Measurements from ENCODE around the gene KCNMB4. TPM values are rescaled to one million over a fixed set of nuclear protein-coding genes. Genes with fewer than 3 reads are reported as not detected.

KCNMB4 gene
- total and polyA plus RNA-seq, 9 donors: 8.2 to 30.3 (median 13.6) TPM

DNA sequence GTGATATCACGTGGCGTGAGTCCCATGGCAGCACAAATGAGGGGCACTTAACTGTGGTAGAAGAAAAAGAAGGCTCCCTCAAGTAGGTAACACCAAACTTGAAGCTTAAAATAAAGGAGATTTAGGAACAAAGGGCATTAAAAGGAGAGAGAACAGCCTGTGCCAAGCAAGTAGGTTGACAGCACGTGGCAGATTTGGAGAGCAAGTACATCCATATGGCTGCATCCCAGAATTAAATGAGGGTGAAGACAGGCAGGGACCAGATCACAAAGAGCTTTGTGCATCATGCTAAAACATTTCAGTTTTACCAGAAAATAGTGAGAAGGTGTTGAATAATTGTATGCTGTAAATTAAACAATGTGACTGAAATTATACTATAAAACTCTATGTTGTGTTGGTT lies 32.8 kb downstream of the KCNMB4 start:
- H3K4me1 ChIP-seq (ENCODE audit: control insufficient read depth, insufficient read depth, low read length): no peaks in the 10 kb centered on the region
- no peak overlapping the region for H3K4me3 ChIP-seq (ENCODE audit: low read length)
- no peaks in the 10 kb centered on the region for H3K27me3 ChIP-seq (ENCODE audit: control insufficient read depth, insufficient read depth, low read length)
- WGBS (ENCODE audit: insufficient coverage): 93% methylated on average over 3 of the region's 3 CpGs
- peaks cover 12% of the 10 kb centered on the region for H3K36me3 ChIP-seq (ENCODE audit: control insufficient read depth, insufficient read depth, low read length)
- H3K27ac ChIP-seq (ENCODE audit: low read length): no peak overlapping the region
- H3K9me3 ChIP-seq (replicated peaks; ENCODE audit: control insufficient read depth, low read depth, low read length): no peaks in the 10 kb centered on the region
- DNase-seq: no peak

DNA sequence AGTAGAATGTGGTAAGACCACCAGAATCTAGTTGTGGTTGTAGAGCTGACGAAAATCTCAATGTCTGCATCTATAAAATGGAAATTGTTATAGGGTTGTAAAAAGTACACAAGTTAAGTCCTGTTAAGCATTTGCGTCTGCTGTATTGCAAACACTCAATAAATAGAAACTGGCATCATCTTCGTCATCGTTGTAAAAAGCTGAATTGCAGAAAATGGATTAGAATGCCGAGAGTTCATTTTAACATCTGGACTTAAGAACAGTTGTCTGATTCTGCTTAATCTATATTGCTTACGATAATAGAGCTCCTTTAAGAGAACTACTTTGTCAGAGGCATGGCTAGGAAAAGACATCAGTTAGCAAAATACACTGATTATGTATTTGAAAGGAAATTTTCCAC lies 33.2 kb downstream of the KCNMB4 start:
- Histone ChIP-seq H3K4me3 (ENCODE audit: low read length) (no peak overlapping the region), H3K9me3 (replicated peaks; ENCODE audit: control insufficient read depth, low read depth, low read length) (no peaks in the 10 kb centered on the region), H3K36me3 (ENCODE audit: control insufficient read depth, insufficient read depth, low read length) (peaks cover 12% of the 10 kb centered on the region), H3K4me1 (ENCODE audit: control insufficient read depth, insufficient read depth, low read length) (no peaks in the 10 kb centered on the region), H3K27ac (ENCODE audit: low read length) (no peak overlapping the region), H3K27me3 (ENCODE audit: control insufficient read depth, insufficient read depth, low read length) (no peaks in the 10 kb centered on the region)
- no CpG with 5 or more reads among the region's 6 CpGs for WGBS (ENCODE audit: insufficient coverage)
- peak; percentile 7 for DNase-seq

DNA sequence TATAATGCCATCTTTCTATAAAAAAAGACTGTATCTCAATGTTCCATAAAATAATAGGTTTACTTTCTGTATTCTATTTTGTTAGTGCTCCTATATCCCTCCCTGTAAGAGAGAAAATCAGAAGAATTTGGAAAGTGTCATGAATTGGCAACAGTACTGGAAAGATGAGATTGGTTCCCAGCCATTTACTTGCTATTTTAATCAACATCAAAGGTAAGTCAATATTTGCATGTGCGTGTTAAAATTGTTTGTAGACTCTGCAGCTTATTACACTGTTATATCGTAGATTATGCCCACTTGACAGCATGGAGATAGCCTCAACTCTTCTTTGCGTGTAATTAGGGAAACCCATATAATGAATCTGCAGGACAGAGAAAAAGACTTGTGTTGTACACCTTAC lies 34.0 kb downstream of the KCNMB4 start:
- DNase-seq: no peak
- no peaks in the 10 kb centered on the region for H3K9me3 ChIP-seq (replicated peaks; ENCODE audit: control insufficient read depth, low read depth, low read length)
- no peaks in the 10 kb centered on the region for H3K27me3 ChIP-seq (ENCODE audit: control insufficient read depth, insufficient read depth, low read length)
- no peak overlapping the region for H3K27ac ChIP-seq (ENCODE audit: low read length)
- WGBS (ENCODE audit: insufficient coverage): no CpG with 5 or more reads among the region's 3 CpGs
- no peaks in the 10 kb centered on the region for H3K4me1 ChIP-seq (ENCODE audit: control insufficient read depth, insufficient read depth, low read length)
- no peak overlapping the region for H3K4me3 ChIP-seq (ENCODE audit: low read length)
- H3K36me3 ChIP-seq (ENCODE audit: control insufficient read depth, insufficient read depth, low read length): peaks cover 12% of the 10 kb centered on the region

DNA sequence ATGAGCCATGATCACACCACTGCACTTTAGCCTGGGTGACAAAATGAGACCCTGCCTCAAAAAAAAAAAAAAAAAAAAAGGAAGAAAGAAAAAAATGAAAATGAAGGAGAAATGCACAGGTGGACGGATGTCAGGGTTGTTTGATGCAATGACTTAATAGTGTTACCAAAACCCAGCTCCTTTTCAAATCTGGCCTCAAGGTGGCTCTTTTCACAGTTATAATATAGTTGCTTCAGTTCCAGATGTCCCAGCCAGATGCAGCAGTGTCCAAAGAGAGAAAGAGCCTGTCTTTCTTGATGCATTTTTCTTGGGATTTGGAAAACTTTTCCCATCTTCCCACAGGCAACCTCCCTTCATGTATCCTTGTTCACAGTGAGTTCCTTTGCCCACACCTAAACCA lies 36.5 kb downstream of the KCNMB4 start:
- peak; percentile 32 for DNase-seq
- Histone ChIP-seq H3K9me3 (replicated peaks; ENCODE audit: control insufficient read depth, low read depth, low read length) (no peaks in the 10 kb centered on the region), H3K27ac (ENCODE audit: low read length) (no peak overlapping the region), H3K4me3 (ENCODE audit: low read length) (no peak overlapping the region), H3K36me3 (ENCODE audit: control insufficient read depth, insufficient read depth, low read length) (peaks cover 16% of the 10 kb centered on the region), H3K27me3 (ENCODE audit: control insufficient read depth, insufficient read depth, low read length) (no peaks in the 10 kb centered on the region), H3K4me1 (ENCODE audit: control insufficient read depth, insufficient read depth, low read length) (no peaks in the 10 kb centered on the region)
- no CpG with 5 or more reads among the region's 1 CpG for WGBS (ENCODE audit: insufficient coverage)

DNA sequence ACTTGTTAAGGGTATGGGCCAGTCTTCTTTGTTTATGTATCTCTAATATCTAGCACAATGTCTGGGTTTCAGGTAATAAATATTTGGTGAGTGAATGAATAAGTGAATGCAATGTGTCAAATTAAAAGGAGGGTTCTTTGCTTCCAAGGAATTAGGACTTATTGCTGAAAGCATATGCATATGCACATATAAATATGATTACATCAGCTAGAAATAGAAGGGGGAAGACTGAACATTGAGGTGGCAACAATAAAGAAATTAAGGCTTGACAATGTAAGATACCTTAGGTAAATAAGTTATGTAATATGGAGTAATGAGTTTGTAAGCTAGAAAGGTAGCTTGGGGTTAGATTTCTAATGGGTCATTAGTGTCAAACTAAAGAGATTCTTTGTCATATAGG lies 37.7 kb downstream of the KCNMB4 start:
- Histone ChIP-seq H3K36me3 (ENCODE audit: control insufficient read depth, insufficient read depth, low read length) (peaks cover 16% of the 10 kb centered on the region), H3K27me3 (ENCODE audit: control insufficient read depth, insufficient read depth, low read length) (no peaks in the 10 kb centered on the region), H3K9me3 (replicated peaks; ENCODE audit: control insufficient read depth, low read depth, low read length) (no peaks in the 10 kb centered on the region), H3K27ac (ENCODE audit: low read length) (no peak overlapping the region), H3K4me3 (ENCODE audit: low read length) (no peak overlapping the region), H3K4me1 (ENCODE audit: control insufficient read depth, insufficient read depth, low read length) (no peaks in the 10 kb centered on the region)
- DNase-seq: no peak

DNA sequence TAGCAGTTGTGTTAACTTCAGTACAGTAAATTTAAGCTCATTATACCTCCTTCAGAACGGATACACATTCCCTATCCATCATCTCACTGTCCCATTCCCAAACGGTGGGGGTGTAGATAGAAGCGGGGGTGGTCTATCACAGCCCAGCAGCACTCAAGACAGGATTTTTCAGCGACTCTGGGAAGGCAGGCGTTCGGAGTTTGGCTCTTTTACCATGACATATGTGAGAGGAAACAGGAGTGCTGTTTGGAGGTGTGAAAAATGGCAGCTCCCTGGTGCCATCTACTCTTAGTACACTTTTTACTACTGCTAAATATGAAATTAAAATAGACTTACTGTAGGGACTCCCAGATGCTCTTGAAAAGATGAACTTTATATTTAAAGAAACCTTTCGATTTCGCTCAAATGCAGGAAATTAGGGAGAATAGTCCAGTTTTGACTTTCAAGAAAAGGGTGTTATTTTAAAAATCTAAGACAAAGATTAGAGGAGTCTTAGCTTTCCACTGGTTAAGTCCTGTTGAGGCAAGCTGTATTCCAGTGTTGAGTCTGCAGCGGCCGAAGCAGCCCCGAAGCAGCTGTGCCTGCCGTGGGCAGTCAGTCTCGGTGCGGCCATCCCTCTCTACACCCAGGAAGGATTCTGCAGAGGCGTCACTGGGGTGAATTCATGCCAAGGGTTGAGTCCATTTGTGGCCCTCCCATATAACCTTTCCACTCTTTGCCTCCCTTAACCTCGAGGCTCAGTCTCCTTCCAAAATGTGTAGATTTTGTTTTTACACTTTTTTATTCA lies 42.1 kb downstream of the KCNMB4 start:
- Histone ChIP-seq H3K4me3 (ENCODE audit: low read length) (no peak overlapping the region), H3K27me3 (ENCODE audit: control insufficient read depth, insufficient read depth, low read length) (no peaks in the 10 kb centered on the region), H3K27ac (ENCODE audit: low read length) (no peak overlapping the region), H3K9me3 (replicated peaks; ENCODE audit: control insufficient read depth, low read depth, low read length) (no peaks in the 10 kb centered on the region), H3K36me3 (ENCODE audit: control insufficient read depth, insufficient read depth, low read length) (peaks cover 6% of the 10 kb centered on the region), H3K4me1 (ENCODE audit: control insufficient read depth, insufficient read depth, low read length) (no peaks in the 10 kb centered on the region)
- WGBS (ENCODE audit: insufficient coverage): 96% methylated on average over 5 of the region's 16 CpGs
- no peak for DNase-seq

DNA sequence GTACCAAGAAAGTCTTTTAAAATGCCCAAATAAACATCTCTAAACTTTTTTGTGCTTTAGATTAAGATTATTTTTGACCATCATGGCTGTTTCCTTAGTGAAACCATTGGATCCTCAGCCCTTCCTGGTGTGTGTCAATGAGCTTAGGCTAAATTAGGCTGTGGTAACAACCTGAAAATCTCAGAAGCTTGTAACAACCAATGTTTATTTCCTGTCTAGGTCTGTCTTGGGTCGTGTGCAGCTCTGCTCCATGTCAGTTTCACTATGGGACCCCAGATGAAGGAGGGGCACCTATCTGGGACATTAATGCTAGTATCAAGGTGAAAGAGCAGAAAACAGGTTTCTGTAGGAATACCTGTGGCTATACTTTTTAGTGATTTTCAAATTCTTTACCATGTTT lies 49.9 kb downstream of the KCNMB4 start:
- Histone ChIP-seq H3K27me3 (ENCODE audit: control insufficient read depth, insufficient read depth, low read length) (no peaks in the 10 kb centered on the region), H3K36me3 (ENCODE audit: control insufficient read depth, insufficient read depth, low read length) (no peaks in the 10 kb centered on the region), H3K4me1 (ENCODE audit: control insufficient read depth, insufficient read depth, low read length) (no peaks in the 10 kb centered on the region), H3K4me3 (ENCODE audit: low read length) (no peak overlapping the region), H3K9me3 (replicated peaks; ENCODE audit: control insufficient read depth, low read depth, low read length) (no peaks in the 10 kb centered on the region), H3K27ac (ENCODE audit: low read length) (no peak overlapping the region)
- WGBS (ENCODE audit: insufficient coverage): no CpG with 5 or more reads among the region's 1 CpG
- DNase-seq: no peak

GRCh38 chr12:70417121-70417520 lies 51.0 kb downstream of the KCNMB4 start:
- Histone ChIP-seq H3K9me3 (replicated peaks; ENCODE audit: control insufficient read depth, low read depth, low read length) (no peaks in the 10 kb centered on the region), H3K27me3 (ENCODE audit: control insufficient read depth, insufficient read depth, low read length) (no peaks in the 10 kb centered on the region), H3K36me3 (ENCODE audit: control insufficient read depth, insufficient read depth, low read length) (no peaks in the 10 kb centered on the region), H3K4me1 (ENCODE audit: control insufficient read depth, insufficient read depth, low read length) (no peaks in the 10 kb centered on the region), H3K27ac (ENCODE audit: low read length) (no peak overlapping the region), H3K4me3 (ENCODE audit: low read length) (no peak overlapping the region)
- WGBS (ENCODE audit: insufficient coverage): 82% methylated on average over 1 of the region's 3 CpGs
- DNase-seq: no peak

DNA sequence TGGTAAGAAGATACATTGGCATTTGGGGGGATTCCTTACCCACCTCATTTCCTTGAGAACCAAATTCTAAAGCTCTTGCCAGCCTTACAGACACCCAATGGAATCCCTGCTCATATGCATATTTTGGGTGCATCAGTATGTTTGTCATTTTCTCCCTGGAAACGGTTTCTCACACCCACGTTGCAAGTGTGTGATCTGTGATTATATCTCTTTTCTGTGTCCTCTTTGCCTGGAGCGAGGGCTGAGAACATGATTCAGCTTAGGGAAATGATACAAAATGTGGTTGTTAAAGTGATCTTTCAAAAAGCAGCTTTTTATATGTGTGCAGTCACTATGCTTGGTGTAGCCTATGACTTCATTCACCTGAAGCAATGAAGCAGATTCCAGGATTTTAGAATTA lies 52.0 kb downstream of the KCNMB4 start:
- 74% methylated on average over 3 of the region's 3 CpGs for WGBS (ENCODE audit: insufficient coverage)
- no peak overlapping the region for H3K4me3 ChIP-seq (ENCODE audit: low read length)

DNA sequence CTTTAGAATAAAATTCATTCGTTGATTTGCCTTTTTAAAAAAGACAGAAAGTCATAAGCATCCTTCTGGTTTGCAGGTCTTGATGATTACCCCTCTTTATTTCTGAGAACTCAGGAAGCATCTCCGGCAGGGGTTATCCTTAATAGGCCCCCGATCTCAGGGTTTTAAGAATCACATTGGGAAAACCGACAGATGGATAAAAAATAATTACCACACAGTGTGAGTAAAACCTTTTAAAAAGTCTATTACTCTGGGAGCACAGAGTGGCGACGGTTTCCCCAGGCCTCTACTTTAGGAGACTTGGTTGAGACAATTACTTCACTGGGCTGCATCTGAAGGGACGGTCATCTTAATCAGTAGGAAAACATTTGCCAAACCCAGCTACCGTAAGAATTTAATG lies 56.5 kb downstream of the KCNMB4 start:
- 90% methylated on average over 4 of the region's 8 CpGs for WGBS (ENCODE audit: insufficient coverage)
- Histone ChIP-seq H3K4me1 (ENCODE audit: control insufficient read depth, insufficient read depth, low read length) (no peaks in the 10 kb centered on the region), H3K4me3 (ENCODE audit: low read length) (no peak overlapping the region), H3K27me3 (ENCODE audit: control insufficient read depth, insufficient read depth, low read length) (no peaks in the 10 kb centered on the region), H3K27ac (ENCODE audit: low read length) (no peak overlapping the region), H3K9me3 (replicated peaks; ENCODE audit: control insufficient read depth, low read depth, low read length) (no peaks in the 10 kb centered on the region), H3K36me3 (ENCODE audit: control insufficient read depth, insufficient read depth, low read length) (no peaks in the 10 kb centered on the region)
- no peak for DNase-seq

More for the DNA sequence above, 52.0 kb downstream of the KCNMB4 start:
- no peak overlapping the region for H3K27ac ChIP-seq (ENCODE audit: low read length)
- H3K9me3 ChIP-seq (replicated peaks; ENCODE audit: control insufficient read depth, low read depth, low read length): no peaks in the 10 kb centered on the region
- H3K27me3 ChIP-seq (ENCODE audit: control insufficient read depth, insufficient read depth, low read length): no peaks in the 10 kb centered on the region
- H3K4me1 ChIP-seq (ENCODE audit: control insufficient read depth, insufficient read depth, low read length): no peaks in the 10 kb centered on the region
- DNase-seq: no peak
- no peaks in the 10 kb centered on the region for H3K36me3 ChIP-seq (ENCODE audit: control insufficient read depth, insufficient read depth, low read length)

GRCh38 chr12:70426620-70427019 lies 60.5 kb downstream of the KCNMB4 start:
- DNase-seq: no peak
- Histone ChIP-seq H3K27ac (ENCODE audit: low read length) (no peak overlapping the region), H3K4me1 (ENCODE audit: control insufficient read depth, insufficient read depth, low read length) (no peaks in the 10 kb centered on the region), H3K36me3 (ENCODE audit: control insufficient read depth, insufficient read depth, low read length) (no peaks in the 10 kb centered on the region), H3K27me3 (ENCODE audit: control insufficient read depth, insufficient read depth, low read length) (no peaks in the 10 kb centered on the region), H3K4me3 (ENCODE audit: low read length) (no peak overlapping the region), H3K9me3 (replicated peaks; ENCODE audit: control insufficient read depth, low read depth, low read length) (no peaks in the 10 kb centered on the region)
- WGBS (ENCODE audit: insufficient coverage): no CpG with 5 or more reads among the region's 1 CpG

Data from muscle of leg (tissue), 11 donors.